Stimulated activated naive CD8-positive, alpha-beta T cell treated with anti-CD3 and anti-CD28 coated beads, Interleukin-15, amount 100 ng/mL, for 72 hours (primary cell): ENCODE results near the gene CADPS.
A peak's percentile ranks its signal among the peaks of the same experiment; 100 is the strongest.

ENCODE experiments used
- ATAC-seq: fragments of 150-1000 bp; cut with Tn5 transposase; 2 replicates; pipeline ENCODE4 v1.10.0; 2021; ENCODE audit warnings: mild to moderate bottlenecking, moderate library complexity
- DNase-seq, 2 donors: peaks; one replicate each; pipeline ENCODE4 v3.0.0; 2021 to 2022
- H3K27ac Mint-ChIP-seq, 2 donors: one replicate each; pipeline ENCODE4 v1.8.0; 2022; ENCODE audit warnings: mild to moderate bottlenecking in 2 of 2, mixed read lengths in 2 of 2, moderate library complexity in 2 of 2
- H3K27me3 Mint-ChIP-seq: one replicate; pipeline ENCODE4 v1.8.0; 2022; ENCODE audit warnings: mixed read lengths
- H3K4me1 Mint-ChIP-seq: one replicate; pipeline ENCODE4 v1.8.0; 2022; ENCODE audit warnings: mild to moderate bottlenecking, mixed read lengths
- H3K4me3 Mint-ChIP-seq, 2 donors: one replicate each; pipeline ENCODE4 v1.8.0; 2022; ENCODE audit warnings: mild to moderate bottlenecking in 2 of 2, mixed read lengths in 2 of 2, moderate library complexity in 1 of 2
- H3K9me3 Mint-ChIP-seq, 2 donors: one replicate each; pipeline ENCODE4 v1.8.0; 2022; ENCODE audit warnings: mixed read lengths in 2 of 2

The CADPS gene

GRCh38 chr3:62672270-62672987 lies 202.8 kb downstream of the CADPS start:
- Mint-ChIP-seq H3K9me3 (peaks cover 0 to 7% of the 10 kb centered on the region in 2 donors), H3K27me3 (peaks cover 8% of the 10 kb centered on the region), H3K4me1 (no peaks in the 10 kb centered on the region), H3K4me3 (no peak overlapping the region), H3K27ac (no peak overlapping the region)
- DNase-seq = no peak
- ATAC-seq = no peak

- Mint-ChIP-seq H3K4me1 (no peaks in the 10 kb centered on the region), H3K4me3 (no peak overlapping the region), H3K9me3 (peaks cover 0 to 7% of the 10 kb centered on the region in 2 donors), H3K27me3 (peaks cover 8% of the 10 kb centered on the region), H3K27ac (no peak overlapping the region)
- ATAC-seq = no peak
- DNase-seq = no peak
Observed at GRCh38 chr3:62670351-62670750, 204.9 kb downstream of the CADPS start.

GRCh38 chr3:62669161-62669560 lies 206.1 kb downstream of the CADPS start:
- H3K4me1 Mint-ChIP-seq = no peaks in the 10 kb centered on the region
- H3K4me3 Mint-ChIP-seq = no peak overlapping the region
- no peak overlapping the region for H3K27ac Mint-ChIP-seq
- peaks cover 8% of the 10 kb centered on the region for H3K27me3 Mint-ChIP-seq
- H3K9me3 Mint-ChIP-seq = peaks cover 0 to 7% of the 10 kb centered on the region in 2 donors
- DNase-seq (no peak), ATAC-seq (no peak)

GRCh38 chr3:62667714-62668113 lies 207.5 kb downstream of the CADPS start:
- DNase-seq = no peak
- Mint-ChIP-seq H3K27me3 (peaks cover 6% of the 10 kb centered on the region), H3K4me1 (no peaks in the 10 kb centered on the region), H3K27ac (no peak overlapping the region), H3K9me3 (peaks cover 0 to 7% of the 10 kb centered on the region in 2 donors), H3K4me3 (no peak overlapping the region)
- no peak for ATAC-seq

GRCh38 chr3:62665627-62666437 lies 209.4 kb downstream of the CADPS start:
- Mint-ChIP-seq H3K4me1 (no peaks in the 10 kb centered on the region), H3K27ac (peak overlapping the region in 1 of 2 donors; percentile 16)

GRCh38 chr3:62662677-62663076 lies 212.5 kb downstream of the CADPS start:
- no peaks in the 10 kb centered on the region for H3K9me3 Mint-ChIP-seq
- ATAC-seq (no peak), DNase-seq (no peak)
- H3K27me3 Mint-ChIP-seq = no peaks in the 10 kb centered on the region
- no peak overlapping the region for H3K27ac Mint-ChIP-seq
- H3K4me1 Mint-ChIP-seq = no peaks in the 10 kb centered on the region
- no peak overlapping the region for H3K4me3 Mint-ChIP-seq

More at GRCh38 chr3:62665627-62666437, 209.4 kb downstream of the CADPS start:
- H3K4me3 Mint-ChIP-seq = no peak overlapping the region
- DNase-seq = peak; percentile 16 to 39
- no peaks in the 10 kb centered on the region for H3K9me3 Mint-ChIP-seq
- H3K27me3 Mint-ChIP-seq = no peaks in the 10 kb centered on the region
- peak; percentile 63 for ATAC-seq

- no peaks in the 10 kb centered on the region for H3K27me3 Mint-ChIP-seq
- H3K4me1 Mint-ChIP-seq = no peaks in the 10 kb centered on the region
- H3K27ac Mint-ChIP-seq = no peak overlapping the region
- DNase-seq (no peak), ATAC-seq (no peak)
- H3K4me3 Mint-ChIP-seq = no peak overlapping the region
- no peaks in the 10 kb centered on the region for H3K9me3 Mint-ChIP-seq
Observed at GRCh38 chr3:62659660-62660059, 215.6 kb downstream of the CADPS start.

GRCh38 chr3:62655691-62656063 lies 219.5 kb downstream of the CADPS start:
- Mint-ChIP-seq H3K27me3 (no peaks in the 10 kb centered on the region), H3K9me3 (no peaks in the 10 kb centered on the region), H3K4me1 (no peaks in the 10 kb centered on the region), H3K4me3 (no peak overlapping the region), H3K27ac (no peak overlapping the region)
- ATAC-seq = no peak
- DNase-seq = no peak

- no peaks in the 10 kb centered on the region for H3K4me1 Mint-ChIP-seq
- H3K27ac Mint-ChIP-seq = no peak overlapping the region
- DNase-seq (no peak), ATAC-seq (no peak)
- no peaks in the 10 kb centered on the region for H3K27me3 Mint-ChIP-seq
- no peak overlapping the region for H3K4me3 Mint-ChIP-seq
- H3K9me3 Mint-ChIP-seq = no peaks in the 10 kb centered on the region
Observed at GRCh38 chr3:62655056-62655690, 220.0 kb downstream of the CADPS start.

GRCh38 chr3:62653796-62654195 lies 221.4 kb downstream of the CADPS start:
- Mint-ChIP-seq H3K27ac (no peak overlapping the region), H3K4me3 (no peak overlapping the region), H3K9me3 (no peaks in the 10 kb centered on the region), H3K27me3 (no peaks in the 10 kb centered on the region), H3K4me1 (no peaks in the 10 kb centered on the region)
- ATAC-seq (no peak), DNase-seq (no peak)

GRCh38 chr3:62647711-62648110 lies 227.5 kb downstream of the CADPS start:
- H3K4me1 Mint-ChIP-seq = no peaks in the 10 kb centered on the region
- peaks cover 0 to 6% of the 10 kb centered on the region in 2 donors for H3K9me3 Mint-ChIP-seq
- DNase-seq = no peak
- no peak for ATAC-seq
- H3K27ac Mint-ChIP-seq = no peak overlapping the region
- no peaks in the 10 kb centered on the region for H3K27me3 Mint-ChIP-seq
- no peak overlapping the region for H3K4me3 Mint-ChIP-seq

GRCh38 chr3:62644493-62644892 lies 230.7 kb downstream of the CADPS start:
- Mint-ChIP-seq H3K9me3 (peaks cover 6% of the 10 kb centered on the region in 2 donors), H3K27me3 (peaks cover 6% of the 10 kb centered on the region), H3K27ac (no peak overlapping the region), H3K4me3 (no peak overlapping the region), H3K4me1 (no peaks in the 10 kb centered on the region)
- DNase-seq = no peak
- ATAC-seq = no peak

GRCh38 chr3:62638316-62638715 lies 236.9 kb downstream of the CADPS start:
- Mint-ChIP-seq H3K9me3 (peaks cover 0 to 8% of the 10 kb centered on the region in 2 donors), H3K27ac (no peak overlapping the region), H3K27me3 (peaks cover 18% of the 10 kb centered on the region), H3K4me1 (no peaks in the 10 kb centered on the region), H3K4me3 (no peak overlapping the region)
- no peak for ATAC-seq
- no peak for DNase-seq

- DNase-seq (no peak), ATAC-seq (no peak)
- Mint-ChIP-seq H3K4me3 (no peak overlapping the region), H3K27ac (no peak overlapping the region), H3K4me1 (no peaks in the 10 kb centered on the region), H3K9me3 (peaks cover 0 to 8% of the 10 kb centered on the region in 2 donors), H3K27me3 (peaks cover 18% of the 10 kb centered on the region)
Observed at GRCh38 chr3:62636235-62636826, 238.9 kb downstream of the CADPS start.

GRCh38 chr3:62632510-62633294 lies 242.5 kb downstream of the CADPS start:
- ATAC-seq (no peak), DNase-seq (no peak)
- Mint-ChIP-seq H3K4me1 (no peaks in the 10 kb centered on the region), H3K27me3 (peaks cover 21% of the 10 kb centered on the region), H3K9me3 (no peaks in the 10 kb centered on the region), H3K27ac (no peak overlapping the region), H3K4me3 (no peak overlapping the region)
